MM.1S (cell line): ENCODE data around the gene AUP1.

ENCODE experiments used
- DNase-seq: peaks from one replicate; pipeline ENCODE4 v3.0.0-alpha.2; 2015
- H2AFZ ChIP-seq: fragments of 300-600 bp; sonication (generic); 2 replicates; pipeline ENCODE4 v1.6.0; 2016; ENCODE audit warnings: antibody characterized with exemption, low read length
- H3F3A ChIP-seq: fragments of 300-600 bp; sonication (generic); 2 replicates; pipeline ENCODE4 v1.6.1; 2016; ENCODE audit warnings: mild to moderate bottlenecking, antibody characterized with exemption, low read length, moderate library complexity, mixed read lengths; ENCODE audit not compliant: insufficient read depth
- H3K27ac ChIP-seq: fragments of 300-600 bp; sonication (generic); 2 replicates; pipeline ENCODE4 v1.5.1; 2016; ENCODE audit warnings: mild to moderate bottlenecking, low read length
- H3K27me3 ChIP-seq: fragments of 300-600 bp; sonication (generic); replicated peaks from 2 replicates; pipeline ENCODE4 v1.6.0; 2016; ENCODE audit warnings: low read length; ENCODE audit not compliant: insufficient read depth
- H3K36me3 ChIP-seq: fragments of 300-600 bp; sonication (generic); replicated peaks from 2 replicates; pipeline ENCODE4 v1.6.1; 2016; ENCODE audit warnings: mild to moderate bottlenecking, low read length, mixed read lengths; ENCODE audit not compliant: insufficient read depth
- H3K4me1 ChIP-seq: fragments of 300-600 bp; sonication (generic); 2 replicates; pipeline ENCODE4 v1.6.1; 2016; ENCODE audit warnings: low read length, mixed read lengths
- H3K4me2 ChIP-seq: fragments of 300-600 bp; sonication (generic); 2 replicates; pipeline ENCODE4 v1.6.0; 2016; ENCODE audit warnings: low read depth, low read length
- H3K4me3 ChIP-seq: fragments of 300-600 bp; sonication (generic); 2 replicates; pipeline ENCODE4 v1.5.1; 2016; ENCODE audit warnings: low read length, mixed read lengths
- H3K79me2 ChIP-seq: fragments of 300-600 bp; sonication (generic); 2 replicates; pipeline ENCODE4 v1.6.1; 2016; ENCODE audit warnings: mixed run types, low read length, mixed read lengths
- H3K9ac ChIP-seq: fragments of 300-600 bp; sonication (generic); 2 replicates; pipeline ENCODE4 v1.6.1; 2016; ENCODE audit warnings: low read length, mixed read lengths
- H3K9me2 ChIP-seq: fragments of 300-600 bp; sonication (generic); replicated peaks from 2 replicates; pipeline ENCODE4 v1.6.1; 2016; ENCODE audit warnings: mild to moderate bottlenecking, low read length, mixed read lengths; ENCODE audit not compliant: insufficient read depth
- H3K9me3 ChIP-seq: fragments of 300-600 bp; sonication (generic); replicated peaks from 2 replicates; pipeline ENCODE4 v1.6.1; 2016; ENCODE audit warnings: mild to moderate bottlenecking, low read length, mixed read lengths; ENCODE audit not compliant: insufficient read depth
- H4K20me1 ChIP-seq: fragments of 300-600 bp; sonication (generic); 2 replicates; pipeline ENCODE4 v1.6.1; 2016; ENCODE audit warnings: mild to moderate bottlenecking, low read length, moderate library complexity, mixed read lengths; ENCODE audit not compliant: insufficient read depth
- CTCF ChIP-seq: fragments of 300-600 bp; sonication (generic); IDR thresholded peaks from 2 replicates; pipeline ENCODE4 v1.5.1; 2016; ENCODE audit warnings: antibody characterized with exemption, low read length, mixed read lengths
- EZH2 ChIP-seq: fragments of 300-600 bp; sonication (generic); optimal IDR thresholded peaks from 2 replicates; pipeline ENCODE3; 2017; ENCODE audit warnings: low read depth, mild to moderate bottlenecking, antibody characterized with exemption, low read length, mixed read lengths
- EZH2phosphoT487 ChIP-seq: fragments of 300-600 bp; sonication (generic); IDR thresholded peaks from 2 replicates; pipeline ENCODE4 v1.6.1; 2018; ENCODE audit warnings: antibody characterized with exemption, low read length

The AUP1 gene

GRCh38 chr2:74507145-74507925, 22.2 kb downstream of the AUP1 start, which contains the start of gene PCGF1:
Gene PCGF1, minus strand, starts transcription at chr2:74507695. Its CDS starts 27 bp downstream, at chr2:74507668.
- Histone ChIP-seq H3K9ac (peak within 1 kb of the TSS; percentile 96), H3K4me1 (peaks cover 14% of the 10 kb centered on the region), H2AFZ (peak within 1 kb of the TSS; percentile 98), H3K4me2 (peak within 1 kb of the TSS; percentile 97), H3K27me3 (peaks cover 24% of the 10 kb centered on the region), H4K20me1 (no peaks in the 10 kb centered on the region), H3K27ac (peak within 1 kb of the TSS; percentile 81), H3K36me3 (no peaks in the 10 kb centered on the region), H3K9me3 (no peaks in the 10 kb centered on the region), H3F3A (0 out of 2 replicates have a peak, but pooled peaks cover 11% of the 10 kb centered on the region), H3K4me3 (peak within 1 kb of the TSS; percentile 89), H3K79me2 (peaks cover 13% of the 10 kb centered on the region), H3K9me2 (no peaks in the 10 kb centered on the region)
- TF ChIP-seq CTCF = peak; percentile 43
- TF ChIP-seq EZH2 = no peak
- DNase-seq = peak; percentile 98

- Histone ChIP-seq H3K9me2 (no peaks in the 10 kb centered on the region), H3K4me2 (0 out of 2 replicates have a peak overlapping the region, but pooled peaks have one; percentile 10), H3K9ac (no peak overlapping the region), H3K4me3 (no peak overlapping the region), H3K36me3 (no peaks in the 10 kb centered on the region), H3K27me3 (peaks cover 14% of the 10 kb centered on the region), H3K9me3 (no peaks in the 10 kb centered on the region), H4K20me1 (no peaks in the 10 kb centered on the region), H3K79me2 (peaks cover 13% of the 10 kb centered on the region), H2AFZ (no peak overlapping the region), H3K27ac (no peak overlapping the region), H3F3A (0 out of 2 replicates have a peak, but pooled peaks cover 14% of the 10 kb centered on the region), H3K4me1 (peaks cover 14% of the 10 kb centered on the region)
- TF ChIP-seq EZH2phosphoT487 = no peak
- TF ChIP-seq CTCF = no peak
- TF ChIP-seq EZH2 = no peak
- no peak for DNase-seq
These were observed 23.9 kb downstream of the AUP1 start for GRCh38 chr2:74505448-74506246.

- Histone ChIP-seq H3K36me3 (no peaks in the 10 kb centered on the region), H3K9me2 (no peaks in the 10 kb centered on the region), H3K79me2 (peaks cover 13% of the 10 kb centered on the region), H3K9me3 (no peaks in the 10 kb centered on the region), H3K9ac (no peak overlapping the region), H3K4me2 (no peak overlapping the region), H3F3A (0 out of 2 replicates have a peak, but pooled peaks cover 14% of the 10 kb centered on the region), H4K20me1 (no peaks in the 10 kb centered on the region), H3K27ac (no peak overlapping the region), H3K27me3 (peaks cover 10% of the 10 kb centered on the region), H3K4me3 (no peak overlapping the region), H3K4me1 (peaks cover 14% of the 10 kb centered on the region), H2AFZ (no peak overlapping the region)
- DNase-seq = no peak
- TF ChIP-seq CTCF (no peak), EZH2 (no peak), EZH2phosphoT487 (no peak)
These were observed 24.9 kb downstream of the AUP1 start for GRCh38 chr2:74504591-74504990.
